CD4-positive, alpha-beta memory T cell (primary cell): ENCODE data around the gene VSTM2B. TPM values are rescaled to one million over a fixed set of nuclear protein-coding genes. Genes with fewer than 3 reads are reported as not detected.

Source experiments
- CTCF ChIA-PET: fragments of 350-600 bp; sonication (Branson Sonifier 250); formaldehyde crosslinking; loops from one replicate; lab custom pipeline; 2021; ENCODE audit warnings: inconsistent platforms; ENCODE audit not compliant: partially characterized antibody; lab: Charles Lee
- POLR2A ChIA-PET: fragments of 350-600 bp; sonication (Branson Sonifier 250); formaldehyde crosslinking; loops from one replicate; lab custom pipeline; 2021; ENCODE audit not compliant: partially characterized antibody; lab: Charles Lee
- DNase-seq, 5 donors: peaks; one replicate each; pipeline versions ENCODE4 v3.0.0 to v3.0.0-alpha.2; 2020 to 2022; ENCODE audit warnings: mixed read lengths in 1 of 5
- H3K27ac ChIP-seq: one replicate; pipeline ENCODE4 v1.7.0; 2013; ENCODE audit warnings: low read depth, low read length
- H3K27me3 ChIP-seq: 2 replicates; pipeline ENCODE4 v1.7.0; 2013; ENCODE audit warnings: mild to moderate bottlenecking, low read length, moderate library complexity; ENCODE audit not compliant: insufficient read depth
- H3K36me3 ChIP-seq: 2 replicates; pipeline ENCODE4 v1.7.0; 2013; ENCODE audit warnings: mild to moderate bottlenecking, low read length, moderate library complexity; ENCODE audit not compliant: insufficient read depth
- H3K4me1 ChIP-seq: 2 replicates; pipeline ENCODE4 v1.7.0; 2013; ENCODE audit warnings: mild to moderate bottlenecking, low read length, moderate library complexity; ENCODE audit not compliant: insufficient read depth
- H3K4me3 ChIP-seq, 2 donors: one replicate each; pipeline ENCODE4 v1.7.0; 2013; ENCODE audit warnings: low read length in 2 of 2, mild to moderate bottlenecking in 1 of 2
- H3K9me3 ChIP-seq, 2 donors: one replicate each; pipeline ENCODE4 v1.7.0; 2013; ENCODE audit warnings: low read length in 2 of 2, control low read depth in 1 of 2; ENCODE audit not compliant: control insufficient read depth in 1 of 2
- H3K27ac Mint-ChIP-seq, 7 donors: one replicate each; pipeline ENCODE4 v1.8.0; 2020 to 2021; ENCODE audit warnings: mixed read lengths in 7 of 7, mild to moderate bottlenecking in 6 of 7, inconsistent platforms in 3 of 7, moderate library complexity in 3 of 7
- H3K27me3 Mint-ChIP-seq, 2 donors: one replicate each; pipeline ENCODE4 v1.8.0; 2020 to 2021; ENCODE audit warnings: mixed read lengths in 2 of 2
- H3K36me3 Mint-ChIP-seq, 2 donors: one replicate each; pipeline ENCODE4 v1.8.0; 2020 to 2021; ENCODE audit warnings: mixed read lengths in 2 of 2, inconsistent platforms in 1 of 2, mild to moderate bottlenecking in 1 of 2
- H3K4me1 Mint-ChIP-seq, 4 donors: one replicate each; pipeline ENCODE4 v1.8.0; 2020 to 2021; ENCODE audit warnings: mixed read lengths in 4 of 4, mild to moderate bottlenecking in 1 of 4
- H3K4me3 Mint-ChIP-seq, 8 donors: one replicate each; pipeline ENCODE4 v1.8.0; 2020 to 2021; ENCODE audit warnings: mixed read lengths in 8 of 8, mild to moderate bottlenecking in 7 of 8, moderate library complexity in 6 of 8, inconsistent platforms in 3 of 8
- H3K9me3 Mint-ChIP-seq, 8 donors: one replicate each; pipeline ENCODE4 v1.8.0; 2020 to 2021; ENCODE audit warnings: mixed read lengths in 8 of 8, mild to moderate bottlenecking in 5 of 8, inconsistent platforms in 3 of 8, moderate library complexity in 1 of 8
- intact Hi-C: fragments of 100-400 bp; cut with micrococcal nuclease; formaldehyde crosslinking; loops from one replicate; pipeline ENCODE4 v1.15.1; 2023
- polyA plus RNA-seq, 2 donors: library from polyadenylated mRNA; unstranded; fragments of 300-500 nt; fragmentation: Illumina TruSeq; gene quantifications; one replicate each; pipeline ENCODE4 v1.2.3, GENCODE V29; 2021
- total RNA-seq, 2 experiments: library from RNA; stranded (reverse); gene quantifications; one replicate each; pipeline ENCODE4 v1.2.3, GENCODE V29; 2021

The VSTM2B gene
- total and polyA plus RNA-seq, 4 experiments from 2014 or later, result not detected

GRCh38 chr19:29503140-29503758 lies 22.5 kb upstream of the VSTM2B start:
- H3K9me3 ChIP-seq, result no peaks in the 10 kb centered on the region
- Mint-ChIP-seq H3K9me3 (no peaks in the 10 kb centered on the region), H3K36me3 (no peaks in the 10 kb centered on the region), H3K27ac (no peak overlapping the region), H3K27me3 (peaks cover 6 to 13% of the 10 kb centered on the region in 2 donors), H3K4me3 (no peak overlapping the region), H3K4me1 (no peaks in the 10 kb centered on the region)
- DNase-seq, result no peak
- H3K27me3 ChIP-seq, result no peaks in the 10 kb centered on the region
- POLR2A ChIA-PET, result no interaction called here
- no peaks in the 10 kb centered on the region for H3K4me1 ChIP-seq
- H3K27ac ChIP-seq, result no peak overlapping the region
- H3K4me3 ChIP-seq, result no peak overlapping the region
- CTCF ChIA-PET, result no interaction called here
- H3K36me3 ChIP-seq, result no peaks in the 10 kb centered on the region
- intact Hi-C loops, result no loop called here

- DNase-seq, result no peak
- Mint-ChIP-seq H3K27me3 (peaks cover 5 to 12% of the 10 kb centered on the region in 2 donors), H3K27ac (no peak overlapping the region), H3K36me3 (no peaks in the 10 kb centered on the region), H3K9me3 (no peaks in the 10 kb centered on the region), H3K4me3 (no peak overlapping the region), H3K4me1 (no peaks in the 10 kb centered on the region)
- Histone ChIP-seq H3K27me3 (no peaks in the 10 kb centered on the region), H3K9me3 (no peaks in the 10 kb centered on the region), H3K27ac (no peak overlapping the region), H3K4me1 (no peaks in the 10 kb centered on the region), H3K36me3 (no peaks in the 10 kb centered on the region), H3K4me3 (no peak overlapping the region)
- ChIA-PET CTCF (no interaction called here), POLR2A (no interaction called here)
- intact Hi-C loops, result no loop called here
Measured at GRCh38 chr19:29503785-29504184, 22.0 kb upstream of the VSTM2B start.

GRCh38 chr19:29504454-29504853 lies 21.3 kb upstream of the VSTM2B start:
- peaks cover 11 to 17% of the 10 kb centered on the region in 2 donors for H3K27me3 Mint-ChIP-seq

GRCh38 chr19:29505097-29505824 lies 20.5 kb upstream of the VSTM2B start:
- Mint-ChIP-seq H3K9me3 (peaks cover 0 to 2% (median 0%) of the 10 kb centered on the region in 8 donors), H3K27ac (no peak overlapping the region), H3K4me1 (no peaks in the 10 kb centered on the region), H3K27me3 (peaks cover 15 to 21% of the 10 kb centered on the region in 2 donors), H3K4me3 (no peak overlapping the region), H3K36me3 (no peaks in the 10 kb centered on the region)
- Histone ChIP-seq H3K4me1 (no peaks in the 10 kb centered on the region), H3K36me3 (no peaks in the 10 kb centered on the region), H3K4me3 (no peak overlapping the region), H3K9me3 (no peaks in the 10 kb centered on the region), H3K27me3 (no peaks in the 10 kb centered on the region), H3K27ac (no peak overlapping the region)
- POLR2A ChIA-PET, result no interaction called here
- intact Hi-C loops, result no loop called here
- no peak for DNase-seq
- CTCF ChIA-PET, result no interaction called here

More at GRCh38 chr19:29504454-29504853, 21.3 kb upstream of the VSTM2B start:
- H3K4me3 Mint-ChIP-seq, result no peak overlapping the region
- Histone ChIP-seq H3K36me3 (no peaks in the 10 kb centered on the region), H3K4me3 (no peak overlapping the region), H3K27ac (no peak overlapping the region), H3K27me3 (no peaks in the 10 kb centered on the region), H3K9me3 (no peaks in the 10 kb centered on the region), H3K4me1 (no peaks in the 10 kb centered on the region)
- intact Hi-C loops, result no loop called here
- no peak for DNase-seq
- CTCF ChIA-PET, result no interaction called here
- H3K36me3 Mint-ChIP-seq, result no peaks in the 10 kb centered on the region
- H3K9me3 Mint-ChIP-seq, result peaks cover 0 to 2% (median 0%) of the 10 kb centered on the region in 8 donors
- H3K4me1 Mint-ChIP-seq, result no peaks in the 10 kb centered on the region
- no peak overlapping the region for H3K27ac Mint-ChIP-seq
- POLR2A ChIA-PET, result no interaction called here

GRCh38 chr19:29506619-29506911 lies 19.2 kb upstream of the VSTM2B start:
- no peak for DNase-seq
- no peaks in the 10 kb centered on the region for H3K36me3 Mint-ChIP-seq
- CTCF ChIA-PET, result no interaction called here
- no peak overlapping the region for H3K4me3 Mint-ChIP-seq
- Histone ChIP-seq H3K4me3 (no peak overlapping the region), H3K9me3 (no peaks in the 10 kb centered on the region), H3K27ac (no peak overlapping the region), H3K36me3 (no peaks in the 10 kb centered on the region), H3K27me3 (no peaks in the 10 kb centered on the region), H3K4me1 (no peaks in the 10 kb centered on the region)
- POLR2A ChIA-PET, result no interaction called here
- H3K9me3 Mint-ChIP-seq, result peaks cover 0 to 2% (median 0%) of the 10 kb centered on the region in 8 donors
- no peaks in the 10 kb centered on the region for H3K4me1 Mint-ChIP-seq
- H3K27ac Mint-ChIP-seq, result no peak overlapping the region
- peaks cover 15 to 21% of the 10 kb centered on the region in 2 donors for H3K27me3 Mint-ChIP-seq
- intact Hi-C loops, result no loop called here

- Histone ChIP-seq H3K4me1 (no peaks in the 10 kb centered on the region), H3K27me3 (no peaks in the 10 kb centered on the region), H3K9me3 (no peaks in the 10 kb centered on the region), H3K4me3 (no peak overlapping the region), H3K27ac (no peak overlapping the region), H3K36me3 (no peaks in the 10 kb centered on the region)
- ChIA-PET CTCF (no interaction called here), POLR2A (no interaction called here)
- Mint-ChIP-seq H3K9me3 (peaks cover 0 to 2% (median 0%) of the 10 kb centered on the region in 8 donors), H3K4me3 (no peak overlapping the region), H3K27ac (no peak overlapping the region), H3K4me1 (no peaks in the 10 kb centered on the region), H3K36me3 (no peaks in the 10 kb centered on the region), H3K27me3 (peaks cover 16 to 21% of the 10 kb centered on the region in 2 donors)
- intact Hi-C loops, result no loop called here
- no peak for DNase-seq
Measured at GRCh38 chr19:29507081-29507860, 18.5 kb upstream of the VSTM2B start.

GRCh38 chr19:29508181-29508580 lies 17.6 kb upstream of the VSTM2B start:
- no peak overlapping the region for H3K27ac ChIP-seq
- H3K9me3 Mint-ChIP-seq, result peaks cover 0 to 2% (median 0%) of the 10 kb centered on the region in 8 donors
- intact Hi-C loops, result no loop called here
- H3K4me3 Mint-ChIP-seq, result no peak overlapping the region
- ChIA-PET CTCF (no interaction called here), POLR2A (no interaction called here)
- H3K4me1 ChIP-seq, result no peaks in the 10 kb centered on the region
- no peaks in the 10 kb centered on the region for H3K4me1 Mint-ChIP-seq
- no peak overlapping the region for H3K4me3 ChIP-seq
- H3K9me3 ChIP-seq, result no peaks in the 10 kb centered on the region
- no peak for DNase-seq
- H3K27me3 Mint-ChIP-seq, result peaks cover 14 to 21% of the 10 kb centered on the region in 2 donors
- H3K36me3 Mint-ChIP-seq, result no peaks in the 10 kb centered on the region
- H3K27ac Mint-ChIP-seq, result no peak overlapping the region
- no peaks in the 10 kb centered on the region for H3K27me3 ChIP-seq
- H3K36me3 ChIP-seq, result no peaks in the 10 kb centered on the region
